ENCODE data around the gene PPP1R7. TPM values are rescaled to one million over a fixed set of nuclear protein-coding genes. Genes with fewer than 3 reads are reported as not detected.
A peak's percentile ranks its signal among the peaks of the same experiment; 100 is the strongest.

The PPP1R7 gene
- total and polyA plus RNA-seq, 2 of the 4 experiments (the other 2 are of a cell fraction), result 60.8 to 70.0 TPM

DNA sequence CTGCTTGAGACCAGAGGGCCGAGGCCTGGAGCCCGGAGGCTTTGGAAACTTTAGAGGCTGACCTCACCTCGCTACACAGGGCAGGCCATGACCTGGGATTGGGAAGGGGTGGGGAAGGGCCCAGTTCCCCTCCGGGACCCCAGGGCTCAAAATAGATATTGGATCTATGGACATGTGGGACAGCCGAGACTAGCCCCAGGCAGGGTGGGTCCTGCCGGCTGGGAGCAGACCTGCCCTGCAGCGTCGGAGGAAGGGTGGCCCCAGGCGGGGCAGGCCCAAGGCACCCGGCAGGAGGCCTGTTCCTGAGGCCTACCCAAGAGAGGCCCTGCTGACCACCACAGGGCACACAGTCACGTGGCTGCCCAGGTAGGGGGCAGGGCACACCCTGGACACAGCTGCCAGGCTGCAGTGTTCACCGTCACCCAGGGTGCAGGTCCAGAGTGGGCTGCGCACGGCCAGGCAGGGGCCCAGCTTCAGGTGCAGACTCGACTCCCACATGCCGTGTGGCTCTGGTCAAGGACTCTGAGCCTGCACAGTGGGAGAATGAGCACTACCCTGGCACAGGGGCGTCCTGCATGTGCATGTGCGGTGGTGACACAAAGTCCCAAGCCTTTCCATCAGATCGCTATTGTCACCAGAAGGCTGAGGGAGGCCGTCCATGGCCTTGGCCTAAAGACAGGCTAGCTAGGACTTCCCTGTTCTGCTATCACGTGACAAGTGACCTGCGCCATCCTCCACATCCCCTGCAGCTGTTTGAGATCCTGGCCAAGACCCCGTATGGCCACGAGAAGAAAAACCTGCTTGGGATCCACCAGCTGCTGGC is 51.4 kb downstream of the PPP1R7 start:
- no peak overlapping the region for H3K14ac ChIP-seq (replicated peaks; ENCODE audit: low read depth, low read length)
- no peak overlapping the region for H3K18ac ChIP-seq (ENCODE audit: low read depth, low read length)
- peaks cover 8% of the 10 kb centered on the region for H3K27me3 ChIP-seq (ENCODE audit: control insufficient read depth, insufficient read depth, low read length)
- WGBS, 2 experiments (ENCODE audit: extremely low coverage in 2 of 2, insufficient read length in 1 of 2), result 75% methylated on average over 12 of the region's 24 CpGs; no CpG with 5 or more reads in 1 of the 2 experiments
- H4K20me1 ChIP-seq (ENCODE audit: insufficient read depth, low read length), result no peaks in the 10 kb centered on the region
- no peak overlapping the region for H4K91ac ChIP-seq (ENCODE audit: insufficient read depth, low read depth, low read length)
- H2BK5ac ChIP-seq (ENCODE audit: low read depth, low read length, poor library complexity, severe bottlenecking), result no peak overlapping the region
- no peak overlapping the region for H4K5ac ChIP-seq (ENCODE audit: low read depth, low read length)
- ATAC-seq (ENCODE audit: low read depth) (no peak), DNase-seq (no peak)
- no peak overlapping the region for H3K4me3 ChIP-seq (ENCODE audit: insufficient read depth, low read depth, low read length)
- H4K8ac ChIP-seq (ENCODE audit: low read depth in 2 of 2, low read length in 2 of 2), result no peak overlapping the region
- no peak overlapping the region for H2BK120ac ChIP-seq (ENCODE audit: low read depth, low read length)
- H3K36me3 ChIP-seq (ENCODE audit: control insufficient read depth, insufficient read depth, low read length), result no peaks in the 10 kb centered on the region
- no peak overlapping the region for H3K23ac ChIP-seq (ENCODE audit: low read depth, low read length)
- no TSS peak for BruUV-seq (replicated peaks)
- in situ Hi-C loops (cut with MboI; ENCODE audit: low sequenced_read_pairs), result no loop called here
- TF ChIP-seq RCOR1 (IDR thresholded peaks at IDR 0.05; ENCODE audit: insufficient replicate concordance, low read length) (no peak), RAD21 (IDR thresholded peaks at IDR 0.05; ENCODE audit: low read length) (no peak), MAFK (IDR thresholded peaks at IDR 0.05; ENCODE audit: low read depth, low read length) (no peak), POLR2A (IDR thresholded peaks at IDR 0.05; ENCODE audit: low read depth, low read length) (no peak), RFX5 (IDR thresholded peaks at IDR 0.05; ENCODE audit: low read depth, low read length) (no peak), CEBPB (IDR thresholded peaks at IDR 0.05; ENCODE audit: low read depth, low read length) (no peak), MAZ (IDR thresholded peaks at IDR 0.05; ENCODE audit: borderline replicate concordance, low read depth, low read length) (no peak), FOS (IDR thresholded peaks at IDR 0.05; ENCODE audit: low read depth, low read length) (no peak), NFE2L2 (IDR thresholded peaks at IDR 0.05; ENCODE audit: low read depth, low read length) (no peak), CHD1 (IDR thresholded peaks at IDR 0.05; ENCODE audit: low read depth, low read length) (no peak), SMC3 (IDR thresholded peaks at IDR 0.05; ENCODE audit: low read depth, low read length) (no peak), MXI1 (IDR thresholded peaks at IDR 0.05; ENCODE audit: borderline replicate concordance, low read depth, low read length) (no peak), BHLHE40 (IDR thresholded peaks at IDR 0.05; ENCODE audit: low read depth, low read length) (no peak)
- TF ChIP-seq, protein P1, sequence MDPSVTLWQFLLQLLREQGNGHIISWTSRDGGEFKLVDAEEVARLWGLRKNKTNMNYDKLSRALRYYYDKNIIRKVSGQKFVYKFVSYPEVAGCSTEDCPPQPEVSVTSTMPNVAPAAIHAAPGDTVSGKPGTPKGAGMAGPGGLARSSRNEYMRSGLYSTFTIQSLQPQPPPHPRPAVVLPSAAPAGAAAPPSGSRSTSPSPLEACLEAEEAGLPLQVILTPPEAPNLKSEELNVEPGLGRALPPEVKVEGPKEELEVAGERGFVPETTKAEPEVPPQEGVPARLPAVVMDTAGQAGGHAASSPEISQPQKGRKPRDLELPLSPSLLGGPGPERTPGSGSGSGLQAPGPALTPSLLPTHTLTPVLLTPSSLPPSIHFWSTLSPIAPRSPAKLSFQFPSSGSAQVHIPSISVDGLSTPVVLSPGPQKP (IDR thresholded peaks at IDR 0.05; ENCODE audit: borderline replicate concordance, low read depth, low read length), result no peak
- TF ChIP-seq, protein P2, sequence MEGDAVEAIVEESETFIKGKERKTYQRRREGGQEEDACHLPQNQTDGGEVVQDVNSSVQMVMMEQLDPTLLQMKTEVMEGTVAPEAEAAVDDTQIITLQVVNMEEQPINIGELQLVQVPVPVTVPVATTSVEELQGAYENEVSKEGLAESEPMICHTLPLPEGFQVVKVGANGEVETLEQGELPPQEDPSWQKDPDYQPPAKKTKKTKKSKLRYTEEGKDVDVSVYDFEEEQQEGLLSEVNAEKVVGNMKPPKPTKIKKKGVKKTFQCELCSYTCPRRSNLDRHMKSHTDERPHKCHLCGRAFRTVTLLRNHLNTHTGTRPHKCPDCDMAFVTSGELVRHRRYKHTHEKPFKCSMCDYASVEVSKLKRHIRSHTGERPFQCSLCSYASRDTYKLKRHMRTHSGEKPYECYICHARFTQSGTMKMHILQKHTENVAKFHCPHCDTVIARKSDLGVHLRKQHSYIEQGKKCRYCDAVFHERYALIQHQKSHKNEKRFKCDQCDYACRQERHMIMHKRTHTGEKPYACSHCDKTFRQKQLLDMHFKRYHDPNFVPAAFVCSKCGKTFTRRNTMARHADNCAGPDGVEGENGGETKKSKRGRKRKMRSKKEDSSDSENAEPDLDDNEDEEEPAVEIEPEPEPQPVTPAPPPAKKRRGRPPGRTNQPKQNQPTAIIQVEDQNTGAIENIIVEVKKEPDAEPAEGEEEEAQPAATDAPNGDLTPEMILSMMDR (conservative IDR thresholded peaks at IDR 0.05; ENCODE audit: low read depth, low read length), result no peak
- TF ChIP-seq, protein P3, sequence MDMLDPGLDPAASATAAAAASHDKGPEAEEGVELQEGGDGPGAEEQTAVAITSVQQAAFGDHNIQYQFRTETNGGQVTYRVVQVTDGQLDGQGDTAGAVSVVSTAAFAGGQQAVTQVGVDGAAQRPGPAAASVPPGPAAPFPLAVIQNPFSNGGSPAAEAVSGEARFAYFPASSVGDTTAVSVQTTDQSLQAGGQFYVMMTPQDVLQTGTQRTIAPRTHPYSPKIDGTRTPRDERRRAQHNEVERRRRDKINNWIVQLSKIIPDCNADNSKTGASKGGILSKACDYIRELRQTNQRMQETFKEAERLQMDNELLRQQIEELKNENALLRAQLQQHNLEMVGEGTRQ (IDR thresholded peaks at IDR 0.05; ENCODE audit: low read depth, low read length), result no peak
- no peaks in the 10 kb centered on the region for H3K79me1 ChIP-seq (ENCODE audit: low read depth in 1 of 2, low read length in 2 of 2)
- no peak overlapping the region for H3K9ac ChIP-seq (ENCODE audit: low read depth, low read length)
- H3K4ac ChIP-seq (ENCODE audit: low read depth, low read length), result no peak overlapping the region
- no peak overlapping the region for H2AK9ac ChIP-seq (replicated peaks; ENCODE audit: low read depth, low read length, poor library complexity)
- H2BK20ac ChIP-seq (ENCODE audit: low read depth, low read length), result no peak overlapping the region
- ChIA-PET POLR2A (ENCODE audit: unreplicated experiment) (no interaction called here), CTCF (no interaction called here)
- H3K9me3 ChIP-seq (ENCODE audit: control insufficient read depth, insufficient read depth, low read length), result no peaks in the 10 kb centered on the region
- peak overlapping the region; percentile 6 for H2AFZ ChIP-seq (replicated peaks; ENCODE audit: low read length, poor library complexity)
- no peak overlapping the region for H2AK5ac ChIP-seq (ENCODE audit: low read depth, low read length)
- H3K4me2 ChIP-seq (ENCODE audit: low read depth, low read length), result no peak overlapping the region
- H3K4me1 ChIP-seq (ENCODE audit: control insufficient read depth, insufficient read depth, low read length), result no peaks in the 10 kb centered on the region
- no peaks in the 10 kb centered on the region for H3K9me1 ChIP-seq (ENCODE audit: insufficient read depth, low read length)
- no peak overlapping the region for H3K56ac ChIP-seq (ENCODE audit: extremely low read depth, insufficient read depth, low read length)
- H2BK15ac ChIP-seq (ENCODE audit: low read depth, low read length), result no peak overlapping the region
- no peak overlapping the region for H3K27ac ChIP-seq (ENCODE audit: insufficient read depth, low read length)
- dilution Hi-C loops (cut with HindIII; ENCODE audit: low sequenced_read_pairs, unreplicated experiment), result no loop called here
- intact Hi-C loops (cut with micrococcal nuclease), result no loop called here

Data from IMR-90 (cell line).